Stimulated activated CD8-positive, alpha-beta memory T cell treated with anti-CD3 and anti-CD28 coated beads, Interleukin-12 subunit alpha, Interleukin-12 subunit beta, amount 100 ng/mL, for 24 hours (primary cell): ENCODE measurements around the gene BASP1.
"Not testable (repeated sequence)": the region's sequence is repeated elsewhere in the genome, so short reads cannot be mapped to it uniquely, and the experiment has no call there.

ENCODE experiments used
- DNase-seq: peaks from one replicate; pipeline ENCODE4 v3.0.0-alpha.2; 2020; ENCODE audit errors: extremely low read depth

The BASP1 gene

DNA sequence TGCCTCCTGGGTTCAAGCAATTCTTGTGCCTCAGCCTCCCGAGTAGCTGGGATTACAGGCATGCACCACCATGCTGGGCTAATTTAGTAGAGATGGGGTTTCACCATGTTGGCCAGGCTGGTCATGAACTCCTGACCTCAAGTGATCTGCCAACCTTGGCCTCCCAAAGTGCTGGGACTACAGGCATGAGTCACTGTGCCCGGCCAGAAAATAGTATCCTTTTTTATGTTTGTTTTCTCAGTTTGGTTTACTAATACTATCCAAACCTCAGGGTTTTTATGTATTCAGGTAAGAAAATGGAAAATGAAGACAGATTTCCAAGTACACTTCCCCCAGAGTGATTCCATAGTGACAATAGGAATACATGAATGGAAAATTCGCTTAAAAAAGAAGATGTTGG lies 101.7 kb downstream of the BASP1 start:
- DNase-seq: not testable (repeated sequence)

DNA sequence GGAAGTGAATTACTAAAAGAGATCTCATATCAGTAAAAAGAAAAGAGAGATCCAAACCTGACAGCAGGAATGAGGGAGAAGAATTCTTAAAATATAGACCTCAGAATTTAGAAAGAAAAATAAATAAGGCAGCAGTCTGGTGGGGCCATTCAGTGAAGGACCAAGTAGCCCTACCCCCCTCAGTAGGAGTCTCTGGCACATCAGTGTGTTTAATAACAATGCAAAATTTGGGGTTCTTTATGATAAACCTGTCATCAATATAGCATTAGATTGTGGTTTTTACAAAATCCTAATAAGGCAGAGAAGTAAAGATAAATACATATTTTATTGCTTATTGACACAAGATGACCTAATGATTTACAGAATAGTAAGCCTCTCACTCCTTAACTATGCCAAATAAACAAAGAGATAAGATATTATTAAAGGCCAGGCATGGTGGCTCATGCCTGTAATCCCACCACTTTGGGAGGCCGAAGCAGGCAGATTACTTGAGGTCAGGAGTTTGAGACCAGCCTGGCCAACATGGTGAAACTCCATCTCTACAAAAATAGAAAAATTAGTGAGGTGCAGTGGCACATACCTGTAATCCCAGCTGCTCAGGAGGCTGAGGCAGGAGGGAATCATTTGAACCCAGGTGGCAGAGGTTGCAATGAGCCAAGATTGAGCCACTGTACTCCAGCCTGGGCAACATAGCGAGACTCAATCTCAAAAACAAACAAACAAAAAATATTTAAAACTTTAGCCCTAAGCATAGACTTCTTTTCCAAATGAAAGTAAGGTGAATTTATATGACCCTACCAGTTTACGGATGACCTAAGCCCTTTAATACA lies 108.6 kb downstream of the BASP1 start:
- no peak for DNase-seq
